ENCODE data around the gene TENM4.
A peak's percentile ranks its signal among the peaks of the same experiment; 100 is the strongest.

TENM4 gene

GRCh38 chr11:79482800-79483199 lies 42.0 kb upstream of the TENM4 start:
- TF ChIP-seq, protein P1, sequence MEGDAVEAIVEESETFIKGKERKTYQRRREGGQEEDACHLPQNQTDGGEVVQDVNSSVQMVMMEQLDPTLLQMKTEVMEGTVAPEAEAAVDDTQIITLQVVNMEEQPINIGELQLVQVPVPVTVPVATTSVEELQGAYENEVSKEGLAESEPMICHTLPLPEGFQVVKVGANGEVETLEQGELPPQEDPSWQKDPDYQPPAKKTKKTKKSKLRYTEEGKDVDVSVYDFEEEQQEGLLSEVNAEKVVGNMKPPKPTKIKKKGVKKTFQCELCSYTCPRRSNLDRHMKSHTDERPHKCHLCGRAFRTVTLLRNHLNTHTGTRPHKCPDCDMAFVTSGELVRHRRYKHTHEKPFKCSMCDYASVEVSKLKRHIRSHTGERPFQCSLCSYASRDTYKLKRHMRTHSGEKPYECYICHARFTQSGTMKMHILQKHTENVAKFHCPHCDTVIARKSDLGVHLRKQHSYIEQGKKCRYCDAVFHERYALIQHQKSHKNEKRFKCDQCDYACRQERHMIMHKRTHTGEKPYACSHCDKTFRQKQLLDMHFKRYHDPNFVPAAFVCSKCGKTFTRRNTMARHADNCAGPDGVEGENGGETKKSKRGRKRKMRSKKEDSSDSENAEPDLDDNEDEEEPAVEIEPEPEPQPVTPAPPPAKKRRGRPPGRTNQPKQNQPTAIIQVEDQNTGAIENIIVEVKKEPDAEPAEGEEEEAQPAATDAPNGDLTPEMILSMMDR (IDR thresholded peaks at IDR 0.05; ENCODE audit: low read depth, low read length, missing control alignments): no peak
- H3K4me3 ChIP-seq (ENCODE audit: low read depth, low read length): no peak overlapping the region
- DNase-seq (ENCODE audit: low read depth): peak; percentile 59

GRCh38 chr11:79481795-79482194 lies 41.0 kb upstream of the TENM4 start:
- no peak overlapping the region for H3K4me3 ChIP-seq (ENCODE audit: low read depth, low read length)
- TF ChIP-seq, protein P1 (IDR thresholded peaks at IDR 0.05; ENCODE audit: low read depth, low read length, missing control alignments): no peak
- DNase-seq (ENCODE audit: low read depth): no peak

DNA sequence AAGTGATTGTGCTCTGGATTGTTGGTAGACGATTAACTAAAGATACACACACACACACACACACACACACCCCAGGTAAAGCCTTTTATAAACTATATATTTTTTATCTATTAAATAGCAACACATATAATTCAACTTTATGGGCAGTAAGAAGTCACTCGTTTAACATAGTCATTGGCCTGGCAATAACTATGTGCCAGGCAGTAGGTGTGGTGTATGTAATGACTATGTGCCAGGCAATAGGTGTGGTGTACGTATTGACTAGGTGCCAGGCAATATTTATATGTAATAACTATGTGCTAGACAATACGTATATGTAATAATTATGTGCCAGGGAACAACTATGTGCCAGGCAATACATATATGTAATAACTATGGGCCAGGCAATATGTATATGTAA lies 40.0 kb upstream of the TENM4 start:
- TF ChIP-seq, protein P1 (IDR thresholded peaks at IDR 0.05; ENCODE audit: low read depth, low read length, missing control alignments): no peak
- DNase-seq (ENCODE audit: low read depth): no peak
- H3K4me3 ChIP-seq (ENCODE audit: low read depth, low read length): no peak overlapping the region

DNA sequence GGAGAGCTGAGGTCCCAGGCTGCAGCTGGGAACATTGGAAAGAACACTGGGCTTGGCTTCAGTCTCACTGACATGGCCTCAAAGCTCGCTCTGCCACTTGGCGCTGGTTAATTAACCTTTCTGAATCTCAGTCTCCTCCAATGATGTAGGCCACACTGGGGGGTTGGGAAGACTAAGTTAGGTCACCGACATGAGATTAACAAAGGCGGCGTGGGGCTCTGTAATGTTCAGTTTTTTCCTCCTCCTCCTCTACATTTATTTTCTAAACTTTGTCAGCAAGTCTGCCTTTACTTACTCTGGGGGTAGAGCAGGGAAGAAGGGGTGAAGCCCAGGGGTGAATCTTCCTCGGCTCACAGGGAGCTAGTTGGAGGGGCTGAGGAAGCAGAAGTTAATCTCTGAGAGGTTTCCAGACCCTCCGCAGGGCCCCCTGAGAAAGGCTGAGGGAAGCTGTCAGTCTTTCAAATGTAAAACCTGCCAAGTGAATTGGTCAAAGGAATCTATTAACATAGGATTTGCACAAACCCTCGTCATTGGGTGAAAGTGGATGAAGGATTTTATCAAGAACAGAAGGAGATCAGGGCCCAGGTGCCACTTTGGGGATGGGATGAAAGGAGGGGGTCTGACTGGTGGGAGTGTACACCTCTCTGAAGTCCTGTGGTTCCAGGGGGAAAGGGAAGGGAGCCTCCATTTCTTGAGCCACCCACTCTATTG lies 32.1 kb upstream of the TENM4 start:
- TF ChIP-seq, protein P1 (IDR thresholded peaks at IDR 0.05; ENCODE audit: low read depth, low read length, missing control alignments): no peak
- no peak for DNase-seq (ENCODE audit: low read depth)
- no peak overlapping the region for H3K4me3 ChIP-seq (ENCODE audit: low read depth, low read length)

- TF ChIP-seq, protein P1 (IDR thresholded peaks at IDR 0.05; ENCODE audit: low read depth, low read length, missing control alignments): no peak
- H3K4me3 ChIP-seq (ENCODE audit: low read depth, low read length): no peak overlapping the region
- DNase-seq (ENCODE audit: low read depth): no peak
Measured at GRCh38 chr11:79471071-79471844, 30.4 kb upstream of the TENM4 start.

DNA sequence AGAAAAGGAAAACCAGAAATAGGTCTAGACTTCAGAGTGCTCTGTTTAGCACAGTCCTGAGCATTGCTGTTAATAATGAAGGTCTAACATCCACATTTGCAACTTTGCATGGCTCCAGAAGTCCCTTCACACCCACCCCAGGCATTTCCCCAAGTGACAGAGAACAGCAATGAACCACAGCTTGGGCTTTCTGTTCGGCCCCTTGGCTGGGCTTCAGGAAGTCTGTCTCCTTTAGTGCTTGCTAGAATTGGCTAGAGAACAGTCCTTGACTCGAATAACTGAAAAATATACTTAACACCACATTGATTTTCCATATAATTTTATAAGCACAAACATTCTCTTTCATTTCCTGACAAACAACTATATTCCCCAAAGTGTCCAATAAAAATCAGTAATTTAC lies 29.3 kb upstream of the TENM4 start:
- TF ChIP-seq, protein P1 (IDR thresholded peaks at IDR 0.05; ENCODE audit: low read depth, low read length, missing control alignments): no peak
- DNase-seq (ENCODE audit: low read depth): no peak
- H3K4me3 ChIP-seq (ENCODE audit: low read depth, low read length): no peak overlapping the region
